Left lung (tissue), 10 donors: ENCODE results near the gene ZNF653. TPM values are rescaled to one million over a fixed set of nuclear protein-coding genes. Genes with fewer than 3 reads are reported as not detected.

Experiments
- ATAC-seq: fragments of 200-7000 bp; cut with Tn5 transposase; one replicate; pipeline ENCODE4 v1.9.1; 2020; ENCODE audit warnings: moderate library complexity
- DNase-seq, 4 donors: peaks; one replicate each; pipeline ENCODE4 v3.0.0-alpha.2; 2013 to 2020
- H3K27ac ChIP-seq, 2 donors: fragments of 200-600 bp; sonication (generic) in 1 of 2; one replicate each; pipeline versions ENCODE4 v1.5.0 to v1.8.0; 2020 to 2021
- H3K27me3 ChIP-seq, 2 donors: fragments of 200-600 bp; sonication (generic) in 1 of 2; one replicate each; pipeline versions ENCODE4 v1.5.0 to v1.8.0; 2020 to 2021
- H3K36me3 ChIP-seq, 2 donors: fragments of 200-600 bp; sonication (generic) in 1 of 2; one replicate each; pipeline versions ENCODE4 v1.5.0 to v1.8.0; 2020 to 2021
- H3K4me1 ChIP-seq, 2 donors: fragments of 200-600 bp; one replicate each; pipeline ENCODE4 v1.8.0; 2021
- H3K4me3 ChIP-seq, 2 donors: fragments of 200-600 bp; sonication (generic) in 1 of 2; one replicate each; pipeline versions ENCODE4 v1.5.0 to v1.8.0; 2020 to 2021; ENCODE audit warnings: mild to moderate bottlenecking in 1 of 2
- H3K9me3 ChIP-seq, 2 donors: fragments of 200-600 bp; sonication (generic) in 1 of 2; one replicate each; pipeline versions ENCODE4 v1.5.0 to v1.8.0; 2020 to 2021
- CTCF ChIP-seq, 2 donors: fragments of 200-600 bp; sonication (generic) in 1 of 2; IDR thresholded peaks; one replicate each; pipeline versions ENCODE4 v1.5.0 to v1.8.0; 2021; ENCODE audit warnings: antibody characterized with exemption in 2 of 2
- intact Hi-C, 2 donors: fragments of 100-400 bp; cut with DNase I; formaldehyde crosslinking; loops; one replicate each; pipeline versions ENCODE4 v1.11.2 to v1.14.2; 2022
- polyA plus RNA-seq, 6 donors: library from polyadenylated mRNA; unstranded; fragments of 120-200 nt; gene quantifications; one replicate each; pipeline ENCODE4 v1.2.1, GENCODE V29; 2013; ENCODE audit not compliant: insufficient read length in 6 of 6
- total RNA-seq, 2 donors: library from RNA; stranded (reverse); fragmentation: NEBNext Ultra II Directional; extraction: Animal tissue kit (Norgen Biotek cat#: 25700); gene quantifications; one replicate each; pipeline ENCODE4 v1.2.1, GENCODE V29; 2021
- donor health status: DM: no; HTN: yes; CAD: no.
- donor health status: DM: no; HTN: no; CAD: no.

The ZNF653 gene
- total and polyA plus RNA-seq, 8 donors = 7.3 to 10.1 (median 8.3) TPM

DNA sequence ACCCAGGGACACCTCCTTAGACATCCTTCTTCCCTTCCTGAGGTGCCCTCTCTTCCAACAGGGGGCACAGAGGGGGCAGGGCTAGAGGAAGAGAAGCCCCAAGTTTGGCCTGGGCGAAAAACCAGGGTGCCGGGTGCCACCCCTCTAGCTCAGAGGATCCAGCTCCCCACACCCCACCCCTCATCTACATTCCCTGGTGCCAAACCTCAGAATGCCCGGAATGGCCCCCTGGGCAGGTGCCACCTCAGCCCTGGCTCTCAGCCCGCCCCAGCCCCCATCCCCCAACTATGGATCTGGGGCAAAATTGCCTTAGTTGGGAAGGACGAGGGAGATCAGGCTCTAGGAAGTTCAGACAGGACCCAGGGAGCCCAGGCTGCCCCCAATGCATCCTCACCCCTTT, 35.0 kb upstream of the ZNF653 start:
- Histone ChIP-seq H3K4me3 (no peak overlapping the region), H3K27me3 (peaks cover 8 to 33% of the 10 kb centered on the region in 2 donors), H3K4me1 (peaks cover 0 to 9% of the 10 kb centered on the region in 2 donors), H3K27ac (no peak overlapping the region), H3K36me3 (no peaks in the 10 kb centered on the region), H3K9me3 (no peaks in the 10 kb centered on the region)
- intact Hi-C loops = no loop called here
- TF ChIP-seq CTCF (IDR thresholded peaks at IDR 0.05) = no peak
- DNase-seq (no peak), ATAC-seq (no peak)

DNA sequence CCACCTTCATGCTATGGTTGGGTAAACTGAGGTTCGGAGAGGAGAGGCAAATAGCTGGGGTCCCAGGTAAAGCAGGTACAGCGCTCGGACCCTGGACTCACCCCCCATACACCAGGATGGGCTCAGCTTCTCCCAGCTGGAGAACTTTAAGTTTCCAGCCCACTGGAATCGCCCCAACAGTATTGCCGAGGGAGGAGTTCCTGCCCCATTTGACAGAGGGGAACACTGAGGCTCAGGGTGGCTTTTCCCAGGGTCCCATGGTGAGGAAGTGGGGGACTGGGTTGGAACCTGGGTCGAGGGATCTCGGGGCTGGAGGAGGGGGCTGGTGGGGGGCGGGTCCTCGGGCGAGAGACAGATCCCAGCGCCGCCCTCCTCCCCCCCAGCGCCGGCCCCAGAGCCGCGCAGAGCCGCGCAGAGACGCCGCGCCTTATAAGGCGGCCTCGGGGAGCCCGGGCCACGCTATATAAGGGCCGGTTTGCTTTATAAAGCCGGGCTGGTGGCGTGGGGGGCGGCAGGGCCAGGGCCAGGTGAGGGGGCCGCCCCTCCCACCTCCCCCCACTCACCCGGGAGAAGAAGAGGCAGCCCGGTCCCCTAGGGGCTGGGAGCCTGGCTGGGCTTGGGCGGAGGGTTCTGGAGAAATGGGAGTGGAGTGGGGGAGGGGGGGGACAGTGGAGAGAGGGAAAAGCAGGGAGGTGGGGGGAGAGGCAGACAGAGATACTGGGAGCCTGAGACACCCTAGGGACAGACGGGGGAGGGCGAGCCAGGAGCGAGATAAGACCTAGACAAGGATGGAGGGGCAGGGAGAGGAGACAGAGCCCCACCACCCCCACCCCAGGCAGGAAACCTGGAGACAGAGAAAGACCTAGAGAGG, 34.1 kb upstream of the ZNF653 start:
- intact Hi-C loops = no loop called here
- Histone ChIP-seq H3K4me1 (peaks cover 0 to 14% of the 10 kb centered on the region in 2 donors), H3K27me3 (peaks cover 8 to 33% of the 10 kb centered on the region in 2 donors), H3K9me3 (no peaks in the 10 kb centered on the region), H3K36me3 (no peaks in the 10 kb centered on the region), H3K27ac (no peak overlapping the region), H3K4me3 (peak overlapping the region; percentile 9 to 11)
- TF ChIP-seq CTCF (IDR thresholded peaks at IDR 0.05) = no peak
- DNase-seq = peak in 1 of 4 donors; percentile 25
- no peak for ATAC-seq

DNA sequence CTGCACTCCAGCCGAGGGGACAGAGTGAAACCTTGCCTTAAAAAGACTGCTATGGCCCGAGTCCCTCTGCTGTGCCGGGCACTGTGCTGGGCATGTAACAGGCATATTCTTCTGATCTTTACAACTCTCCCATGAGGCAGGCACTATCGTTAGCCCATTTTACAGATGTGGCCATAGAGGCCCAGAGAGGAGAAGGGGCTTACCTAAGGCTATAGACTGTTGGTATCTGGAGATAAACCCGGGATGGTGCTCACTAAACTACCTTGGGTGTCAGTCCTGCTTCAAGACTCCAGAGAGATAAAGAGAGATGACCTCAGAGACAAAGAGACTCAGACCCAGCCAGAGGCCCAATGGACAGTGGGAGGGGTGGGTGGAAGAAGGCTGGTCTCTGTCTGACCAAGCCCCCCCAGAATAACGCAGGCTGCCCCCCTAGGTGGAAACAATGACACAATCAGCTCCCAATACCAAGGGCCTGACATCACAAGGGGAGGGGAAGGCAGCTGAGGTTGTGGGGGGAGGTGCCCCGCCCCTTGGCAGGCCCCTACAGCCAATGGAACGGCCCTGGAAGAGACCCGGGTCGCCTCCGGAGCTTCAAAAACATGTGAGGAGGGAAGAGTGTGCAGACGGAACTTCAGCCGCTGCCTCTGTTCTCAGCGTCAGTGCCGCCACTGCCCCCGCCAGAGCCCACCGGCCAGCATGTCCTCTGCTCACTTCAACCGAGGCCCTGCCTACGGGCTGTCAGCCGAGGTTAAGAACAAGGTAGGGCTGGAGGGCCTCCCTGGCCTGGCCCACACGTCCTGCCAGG, 32.8 kb upstream of the ZNF653 start, which contains the start of gene CNN1:
CNN1 (plus strand) TSS at position 620 of the 805 bp plus-strand sequence; CDS start at position 697, 77 bp downstream.
- Histone ChIP-seq H3K27me3 (peaks cover 8 to 33% of the 10 kb centered on the region in 2 donors), H3K4me3 (peak within 1 kb of the TSS; percentile 9 to 11), H3K36me3 (no peaks in the 10 kb centered on the region), H3K4me1 (peaks cover 0 to 14% of the 10 kb centered on the region in 2 donors), H3K9me3 (no peaks in the 10 kb centered on the region), H3K27ac (peak within 1 kb of the TSS in 1 of 2 donors; percentile 77)
- DNase-seq (peak in 2 of 4 donors; percentile 43 to 68), ATAC-seq (peak; percentile 18)
- intact Hi-C loops = no loop called here
- TF ChIP-seq CTCF (IDR thresholded peaks at IDR 0.05) = no peak

- intact Hi-C loops = no loop called here
- DNase-seq (peak; percentile 60 to 95 (median 88)), ATAC-seq (peak; percentile 90)
Measured at GRCh38 chr19:11535792-11536595, 30.4 kb upstream of the ZNF653 start.

More at GRCh38 chr19:11535792-11536595, 30.4 kb upstream of the ZNF653 start:
- Histone ChIP-seq H3K36me3 (no peaks in the 10 kb centered on the region), H3K9me3 (no peaks in the 10 kb centered on the region), H3K27me3 (peaks cover 8 to 29% of the 10 kb centered on the region in 2 donors), H3K4me3 (peak overlapping the region; percentile 19 to 27), H3K27ac (peak overlapping the region; percentile 62 to 72), H3K4me1 (peaks cover 0 to 14% of the 10 kb centered on the region in 2 donors)
- TF ChIP-seq CTCF (IDR thresholded peaks at IDR 0.05) = peak; percentile 88 to 94
